HG02610 (cell line): ENCODE measurements around the gene THAP12.
"Not testable (repeated sequence)": the region's sequence is repeated elsewhere in the genome, so short reads cannot be mapped to it uniquely, and the experiment has no call there.

Experiments
- ATAC-seq: cut with Tn5 transposase; IDR thresholded peaks from one replicate; pipeline ENCODE4 v1.9.1; 2021; ENCODE audit warnings: mild to moderate bottlenecking, moderate library complexity; ENCODE audit not compliant: unreplicated experiment

Gene THAP12

GRCh38 chr11:76380977-76381719 is at the start of gene THAP12, which contains the start of gene GVQW3:
Gene THAP12 (minus strand): TSS chr11:76381132. CDS start chr11:76380836, 296 bp downstream.
Gene GVQW3 (plus strand): TSS chr11:76381323. CDS start chr11:76381829, 506 bp downstream.
- ATAC-seq, result peak; percentile 75

- no peak for ATAC-seq
Observed at GRCh38 chr11:76426660-76427059, 45.7 kb upstream of the THAP12 start.

GRCh38 chr11:76424891-76425290 is 44.0 kb upstream of the THAP12 start:
- ATAC-seq, result no peak

GRCh38 chr11:76424379-76424778 is 43.4 kb upstream of the THAP12 start:
- ATAC-seq, result peak; percentile 88

- no peak for ATAC-seq
Observed at GRCh38 chr11:76419896-76420295, 39.0 kb upstream of the THAP12 start.

GRCh38 chr11:76415073-76415472 is 34.1 kb upstream of the THAP12 start:
- no peak for ATAC-seq

- no peak for ATAC-seq
Observed at GRCh38 chr11:76410851-76411357, 30.0 kb upstream of the THAP12 start.

GRCh38 chr11:76408171-76408965 is 27.4 kb upstream of the THAP12 start:
- no peak for ATAC-seq

GRCh38 chr11:76406359-76406758 is 25.4 kb upstream of the THAP12 start:
- ATAC-seq, result no peak

GRCh38 chr11:76401484-76401883 is 20.6 kb upstream of the THAP12 start:
- not testable (repeated sequence) for ATAC-seq

- ATAC-seq, result no peak
Observed at GRCh38 chr11:76400967-76401366, 20.0 kb upstream of the THAP12 start.

GRCh38 chr11:76397383-76397782 is 16.5 kb upstream of the THAP12 start:
- ATAC-seq, result no peak

- ATAC-seq, result no peak
Observed at GRCh38 chr11:76395296-76395695, 14.4 kb upstream of the THAP12 start.

- ATAC-seq, result no peak
Observed at GRCh38 chr11:76394411-76394810, 13.5 kb upstream of the THAP12 start.

GRCh38 chr11:76392870-76393269 is 11.9 kb upstream of the THAP12 start:
- no peak for ATAC-seq

GRCh38 chr11:76391811-76392475 is 11.0 kb upstream of the THAP12 start:
- no peak for ATAC-seq

GRCh38 chr11:76391021-76391420 is 10.1 kb upstream of the THAP12 start:
- ATAC-seq, result no peak

- no peak for ATAC-seq
Observed at GRCh38 chr11:76388408-76388807, 7.5 kb upstream of the THAP12 start.

- no peak for ATAC-seq
Observed at GRCh38 chr11:76385903-76386302, 5.0 kb upstream of the THAP12 start.

- ATAC-seq, result no peak
Observed at GRCh38 chr11:76382209-76382608, 1.3 kb upstream of the THAP12 start.
